Epithelial cell of esophagus (primary cell): ENCODE measurements around the gene TMTC2.

Source experiments
- DNase-seq: peaks from one replicate; pipeline ENCODE4 v3.0.0; 2010; ENCODE audit warnings: low read depth
- H3K4me3 ChIP-seq: 2 replicates; pipeline ENCODE4 v1.5.1; 2011; ENCODE audit warnings: mild to moderate bottlenecking, low read length, control low read depth
- TF ChIP-seq, protein P1 (sequence below): IDR thresholded peaks from 2 replicates; pipeline ENCODE4 v1.5.1; 2011; ENCODE audit warnings: low read depth, mild to moderate bottlenecking, low read length, control low read depth, inconsistent platforms; ENCODE audit not compliant: insufficient read depth; ENCODE audit errors: missing control alignments

TMTC2 gene

DNA sequence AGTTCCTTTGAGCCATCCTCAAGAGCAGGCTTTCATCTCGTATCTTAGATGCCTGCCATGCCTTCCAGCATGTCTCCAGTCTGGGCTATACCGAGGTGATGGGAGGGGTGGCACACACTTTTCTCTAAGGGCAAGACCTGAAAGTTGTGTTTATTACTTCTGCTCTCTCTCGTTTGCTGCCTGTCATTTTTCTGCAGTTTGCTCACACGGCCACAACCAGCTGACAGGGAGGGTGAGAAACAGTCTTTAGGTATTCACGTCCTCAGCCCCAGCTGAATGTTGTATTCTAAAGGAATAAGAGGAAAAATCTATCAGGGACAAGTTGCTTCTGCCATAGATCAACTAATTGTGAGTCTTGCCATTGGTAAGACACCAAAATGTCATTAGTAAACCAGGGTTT is 88.0 kb downstream of the TMTC2 start:
- TF ChIP-seq, protein P1, sequence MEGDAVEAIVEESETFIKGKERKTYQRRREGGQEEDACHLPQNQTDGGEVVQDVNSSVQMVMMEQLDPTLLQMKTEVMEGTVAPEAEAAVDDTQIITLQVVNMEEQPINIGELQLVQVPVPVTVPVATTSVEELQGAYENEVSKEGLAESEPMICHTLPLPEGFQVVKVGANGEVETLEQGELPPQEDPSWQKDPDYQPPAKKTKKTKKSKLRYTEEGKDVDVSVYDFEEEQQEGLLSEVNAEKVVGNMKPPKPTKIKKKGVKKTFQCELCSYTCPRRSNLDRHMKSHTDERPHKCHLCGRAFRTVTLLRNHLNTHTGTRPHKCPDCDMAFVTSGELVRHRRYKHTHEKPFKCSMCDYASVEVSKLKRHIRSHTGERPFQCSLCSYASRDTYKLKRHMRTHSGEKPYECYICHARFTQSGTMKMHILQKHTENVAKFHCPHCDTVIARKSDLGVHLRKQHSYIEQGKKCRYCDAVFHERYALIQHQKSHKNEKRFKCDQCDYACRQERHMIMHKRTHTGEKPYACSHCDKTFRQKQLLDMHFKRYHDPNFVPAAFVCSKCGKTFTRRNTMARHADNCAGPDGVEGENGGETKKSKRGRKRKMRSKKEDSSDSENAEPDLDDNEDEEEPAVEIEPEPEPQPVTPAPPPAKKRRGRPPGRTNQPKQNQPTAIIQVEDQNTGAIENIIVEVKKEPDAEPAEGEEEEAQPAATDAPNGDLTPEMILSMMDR: no peak
- no peak overlapping the region for H3K4me3 ChIP-seq
- DNase-seq: no peak

DNA sequence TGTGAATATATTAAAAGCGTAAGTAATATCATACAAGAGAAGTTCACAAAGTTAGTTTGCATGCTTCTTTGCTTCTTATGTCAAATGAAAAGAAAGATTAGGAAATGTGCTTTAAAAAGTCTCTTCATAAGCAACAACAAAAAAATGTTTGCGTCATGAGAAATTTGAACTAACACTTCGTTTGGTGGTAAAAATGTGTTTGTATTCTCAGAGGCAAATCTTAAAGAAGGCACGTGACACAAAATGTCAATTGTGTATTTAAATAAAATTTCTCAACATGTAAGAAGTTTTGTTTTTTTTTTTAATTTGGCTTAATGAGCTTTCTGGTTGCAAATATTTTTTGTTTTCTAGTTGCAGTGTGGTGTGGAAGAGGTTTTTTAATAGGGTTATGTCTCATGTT is 93.8 kb downstream of the TMTC2 start:
- TF ChIP-seq, protein P1: no peak
- no peak overlapping the region for H3K4me3 ChIP-seq
- no peak for DNase-seq

DNA sequence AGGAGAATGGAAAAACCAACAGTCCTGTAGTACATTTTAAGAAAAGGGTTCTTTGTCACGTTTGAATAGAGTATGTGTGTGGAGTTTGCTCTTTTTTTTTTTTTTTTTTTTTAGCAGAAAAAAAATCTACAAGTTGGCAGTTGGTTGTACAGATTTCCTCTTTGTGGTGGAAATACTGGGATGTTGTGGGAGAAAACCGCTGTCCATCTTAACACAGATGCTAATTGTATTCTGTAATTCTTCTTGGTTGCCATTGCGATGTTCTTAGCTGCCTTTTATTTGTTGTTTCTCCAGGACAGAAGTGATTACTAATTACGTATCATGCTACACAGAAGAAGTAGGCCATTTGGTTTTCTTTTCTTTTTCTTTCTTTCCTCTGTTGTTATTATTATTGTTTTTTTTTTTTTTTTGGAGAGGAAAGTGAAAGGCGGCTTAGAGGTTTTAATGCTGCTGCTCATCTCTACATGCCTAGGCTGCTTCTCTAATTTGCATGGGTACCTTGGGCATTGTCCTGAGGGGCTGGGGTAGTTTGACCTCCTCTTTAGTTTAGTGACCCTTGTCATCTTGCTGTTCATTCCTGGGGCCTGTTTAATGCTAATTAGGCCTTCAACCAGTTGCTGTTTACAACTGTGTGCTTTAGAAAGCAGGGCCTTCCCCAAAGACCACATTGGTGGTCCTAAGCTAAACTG is 94.7 kb downstream of the TMTC2 start:
- no peak for DNase-seq
- no peak overlapping the region for H3K4me3 ChIP-seq
- TF ChIP-seq, protein P1: no peak

DNA sequence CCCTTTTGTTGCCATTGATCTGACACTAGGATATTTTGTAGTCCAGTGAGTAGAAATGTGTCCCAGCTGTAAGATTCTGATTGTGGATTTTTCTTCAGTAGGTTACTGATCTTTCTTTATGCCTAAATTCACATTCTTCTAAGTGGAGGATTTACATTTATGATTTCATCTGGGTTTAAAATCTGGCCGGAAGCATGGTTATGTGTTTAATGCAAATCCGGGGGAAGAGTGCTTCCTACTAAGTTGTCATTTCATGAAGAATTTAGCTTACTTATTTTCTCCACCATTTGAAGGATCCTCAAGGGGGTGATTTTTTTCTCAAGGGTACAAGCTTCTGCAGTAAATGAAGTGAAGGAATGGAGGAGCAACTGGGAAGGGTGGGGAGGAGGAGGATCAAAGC is 96.7 kb downstream of the TMTC2 start:
- H3K4me3 ChIP-seq: no peak overlapping the region
- TF ChIP-seq, protein P1: no peak
- DNase-seq: no peak

DNA sequence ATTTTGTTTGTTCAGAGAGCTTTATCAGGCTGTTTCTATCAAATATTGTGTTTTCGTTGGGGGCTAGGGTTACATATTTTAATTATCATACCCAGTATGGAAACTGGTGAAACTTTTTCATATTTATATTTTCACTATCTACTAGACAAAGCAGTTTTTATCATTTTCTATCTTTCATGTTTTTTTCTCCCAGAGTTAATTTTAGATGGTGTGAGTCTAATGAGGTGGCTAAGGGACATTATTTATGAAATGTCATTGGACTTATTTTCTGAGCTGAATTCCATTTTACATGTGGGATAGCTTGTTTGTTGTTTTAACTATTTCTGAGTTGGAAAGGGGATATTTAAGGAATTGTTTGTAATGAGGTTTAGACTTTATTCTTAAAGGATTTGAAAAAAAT is 100.3 kb downstream of the TMTC2 start:
- TF ChIP-seq, protein P1: no peak
- DNase-seq: no peak
- no peak overlapping the region for H3K4me3 ChIP-seq

DNA sequence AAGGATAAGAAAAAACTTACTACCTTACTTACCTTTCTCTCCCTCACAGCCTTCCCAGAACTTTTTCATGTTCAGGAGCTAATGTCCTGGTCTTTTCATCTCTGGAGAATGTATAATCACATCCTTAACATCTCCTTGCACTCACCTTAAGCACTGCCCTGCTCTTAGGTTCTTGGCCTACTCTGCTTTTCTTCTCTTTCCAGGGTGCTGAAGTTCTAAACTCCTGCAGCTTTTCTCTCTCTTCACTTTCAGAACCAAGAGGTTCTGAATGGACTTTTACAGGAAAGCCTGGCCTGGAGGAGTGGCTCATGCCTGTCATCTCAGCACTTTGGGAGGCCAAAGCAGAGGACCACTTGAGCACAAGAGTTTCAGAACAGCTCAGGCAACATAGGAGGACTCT is 101.9 kb downstream of the TMTC2 start:
- TF ChIP-seq, protein P1: no peak
- DNase-seq: no peak
- H3K4me3 ChIP-seq: no peak overlapping the region

DNA sequence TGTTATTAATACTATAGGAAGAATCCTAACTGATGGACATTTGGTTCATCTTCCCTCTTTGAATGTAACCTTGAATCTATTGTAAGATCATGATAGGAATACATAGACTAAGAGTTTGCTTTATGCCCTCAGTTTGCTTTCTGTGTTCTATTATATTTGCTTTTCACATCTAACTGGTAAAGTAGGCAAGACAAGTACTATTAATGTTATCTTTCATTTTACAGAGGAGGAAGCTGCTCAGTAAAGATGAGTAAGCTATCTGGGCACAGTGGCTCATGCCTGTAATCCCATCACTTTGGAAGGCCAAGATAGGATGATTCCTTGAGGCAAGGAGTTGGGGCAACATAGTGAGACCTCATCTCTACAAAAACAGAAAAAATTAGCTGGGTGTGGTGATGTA is 103.0 kb downstream of the TMTC2 start:
- TF ChIP-seq, protein P1: no peak
- no peak for DNase-seq
- H3K4me3 ChIP-seq: no peak overlapping the region
